Fibroblast of skin of right quadriceps (primary cell): ENCODE results near the gene IL36A.
A peak's percentile ranks its signal among the peaks of the same experiment; 100 is the strongest.

Experiments used
- DNase-seq: peaks from one replicate; pipeline ENCODE4 v3.0.0-alpha.2; 2013

IL36A gene

DNA sequence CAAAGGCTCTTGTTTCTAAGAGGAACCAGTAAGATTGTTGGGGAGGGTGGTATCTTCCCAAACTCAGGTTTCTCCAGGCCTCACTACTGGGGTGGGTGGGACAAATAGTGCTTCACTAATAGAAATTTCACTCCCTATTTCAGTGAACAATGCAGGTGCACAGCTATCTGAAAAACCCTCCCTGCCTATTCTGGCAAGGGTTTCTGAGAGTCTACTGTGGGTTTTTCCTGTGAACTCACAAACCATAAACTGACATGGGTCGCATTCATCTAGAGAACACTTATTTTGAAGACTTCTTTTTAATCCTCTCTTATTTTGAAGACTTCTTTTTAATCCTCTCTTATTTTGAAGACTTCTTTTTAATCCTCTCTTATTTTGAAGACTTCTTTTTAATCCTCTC, 4.4 kb downstream of the IL36A start:
- DNase-seq = no peak

DNA sequence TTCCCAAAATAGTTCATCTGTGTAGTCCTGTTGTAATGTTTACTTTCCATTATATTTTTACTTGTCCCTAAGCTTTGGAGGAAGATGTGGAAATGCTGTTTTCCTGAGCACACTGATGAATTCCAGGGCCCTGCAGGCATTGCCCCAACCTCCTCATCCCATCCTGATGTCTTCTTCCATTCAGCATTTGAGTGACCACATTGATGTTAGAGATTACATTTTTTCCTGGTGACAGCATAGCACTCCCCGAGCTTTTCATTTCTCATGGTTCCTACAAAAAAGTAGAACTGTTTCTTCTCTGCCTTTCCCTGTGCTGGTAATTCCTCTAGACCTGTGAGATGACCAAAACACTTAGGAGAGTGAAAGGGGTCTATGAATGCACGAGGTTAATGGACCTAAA, 4.8 kb downstream of the IL36A start:
- DNase-seq = peak; percentile 3

DNA sequence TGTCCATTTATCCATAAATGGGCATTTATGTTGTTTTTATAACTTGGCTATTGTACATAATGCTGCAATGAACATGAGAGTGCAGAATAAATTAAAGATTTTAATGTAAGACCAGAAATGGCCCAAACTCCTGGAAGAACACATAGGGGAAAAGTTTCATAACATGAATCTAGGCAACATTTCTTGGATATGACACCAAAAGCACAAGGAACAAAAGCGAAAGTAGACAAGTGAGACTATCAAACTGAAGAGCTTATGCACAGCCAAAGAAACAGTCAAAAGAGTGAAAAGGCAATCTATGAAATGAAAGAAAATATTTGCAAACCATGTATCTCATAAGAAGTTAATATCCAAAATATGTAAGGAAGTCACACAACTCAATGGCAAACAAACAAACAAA, 5.8 kb downstream of the IL36A start:
- no peak for DNase-seq

DNA sequence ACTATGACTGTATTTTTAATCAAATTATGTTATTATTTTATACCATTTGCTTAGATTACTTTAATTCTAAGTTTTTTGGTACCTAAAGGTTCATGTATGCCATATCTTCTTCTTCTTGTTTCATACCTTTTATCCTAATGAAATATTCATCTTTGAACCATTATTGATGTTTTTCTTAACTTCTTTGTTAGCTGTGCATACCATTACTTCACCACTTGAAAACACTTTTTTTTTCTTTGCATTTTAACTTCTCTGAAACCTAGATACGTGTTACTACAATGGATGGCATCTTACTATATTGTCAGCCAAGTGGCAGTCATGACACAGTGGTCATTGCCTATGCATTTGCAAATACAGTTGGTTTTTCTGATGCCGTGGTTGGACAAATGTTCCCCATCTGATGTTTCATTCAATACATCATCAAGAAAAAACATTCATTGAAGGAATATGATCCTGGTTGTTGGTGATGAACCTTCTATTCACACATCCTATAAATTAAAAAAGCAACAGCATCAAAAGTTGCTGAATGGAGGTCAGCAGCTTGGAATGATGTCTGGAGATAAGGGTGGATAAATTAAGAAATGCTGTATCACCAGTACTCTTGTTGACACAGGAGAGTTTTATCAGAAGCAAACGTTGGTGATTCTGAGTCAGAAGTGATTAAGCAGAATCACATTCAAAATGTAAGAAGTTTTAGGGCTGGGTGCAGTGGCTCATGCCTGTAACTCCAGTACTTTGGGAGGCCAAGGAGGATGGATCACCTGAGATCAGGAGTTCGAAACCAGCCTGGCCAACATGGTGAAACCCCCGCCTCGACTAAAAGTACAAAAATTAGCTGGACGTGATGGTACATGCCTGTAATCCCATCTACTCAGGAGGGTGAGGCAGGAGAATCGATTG, 7.4 kb downstream of the IL36A start:
- DNase-seq = no peak

DNA sequence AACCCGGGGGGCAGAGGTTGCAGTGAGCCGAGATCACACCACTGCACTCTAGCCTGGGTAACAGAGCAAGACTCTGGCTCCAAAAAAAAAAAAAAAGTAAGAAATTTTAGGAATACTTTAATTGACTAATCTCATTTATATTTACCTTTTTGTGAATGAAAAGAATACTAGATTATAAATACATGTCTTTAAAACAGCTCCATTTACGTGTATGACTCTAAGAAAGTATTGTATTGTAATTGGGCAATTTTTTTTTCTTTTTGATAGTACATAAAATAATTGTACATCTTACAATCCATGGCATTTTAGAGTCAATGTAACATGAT, 8.0 kb downstream of the IL36A start:
- no peak for DNase-seq

DNA sequence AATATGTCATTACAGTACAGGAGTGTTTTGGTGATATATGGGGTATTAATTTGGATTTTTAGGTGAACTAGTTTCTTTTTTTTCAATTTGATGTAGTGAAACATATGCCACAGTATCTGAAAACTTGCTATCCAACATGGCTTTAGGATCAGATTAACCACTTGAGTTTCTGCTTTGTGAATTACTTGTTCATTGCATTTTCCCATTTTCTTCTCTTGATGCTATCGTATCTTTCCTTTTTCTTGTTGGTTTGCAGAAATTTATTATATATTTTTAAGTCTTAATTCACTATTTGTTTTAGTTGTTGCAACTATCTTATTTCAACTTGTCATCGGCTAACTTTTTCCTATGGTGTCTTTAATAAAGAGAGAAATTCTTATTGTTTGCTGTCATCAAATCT, 8.8 kb downstream of the IL36A start:
- DNase-seq = no peak

DNA sequence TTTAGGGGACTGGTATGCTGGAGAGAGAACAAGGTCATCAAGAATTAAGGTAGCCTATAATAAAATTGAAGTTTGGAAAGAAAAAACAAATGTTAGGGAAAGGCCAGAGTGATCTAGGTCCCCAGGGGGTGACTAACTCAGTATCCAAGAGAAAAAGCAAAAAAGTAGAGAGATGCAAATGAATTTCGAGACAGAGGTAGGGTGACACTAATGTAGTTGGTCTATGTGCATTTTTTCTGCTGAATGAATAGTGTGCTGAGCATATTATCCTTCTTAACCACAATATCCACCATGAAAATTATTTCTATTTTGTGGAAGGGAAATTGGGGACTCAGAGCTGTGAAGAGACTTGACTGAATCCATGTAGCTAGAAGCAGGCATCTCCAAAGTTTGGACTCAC, 9.8 kb downstream of the IL36A start:
- DNase-seq = no peak

DNA sequence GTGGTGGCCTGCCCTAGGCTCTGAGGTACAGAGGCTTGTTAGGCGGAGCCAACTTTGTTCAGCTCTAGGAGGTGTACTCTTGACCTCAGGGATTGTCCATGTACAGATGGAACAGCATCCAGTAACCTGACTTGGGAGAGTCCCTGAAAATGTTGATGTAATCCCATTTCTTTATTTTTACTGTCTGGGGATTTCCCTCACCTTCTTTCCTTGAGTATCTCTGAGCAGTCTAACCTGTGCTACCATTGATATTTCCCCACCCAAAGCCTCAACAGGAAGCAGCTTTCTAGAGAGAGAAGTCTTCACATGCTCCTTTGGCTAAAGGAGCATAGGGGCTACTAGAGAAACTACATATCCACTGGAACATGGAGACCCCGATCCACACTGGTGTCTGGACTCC, 10.4 kb downstream of the IL36A start:
- no peak for DNase-seq

DNA sequence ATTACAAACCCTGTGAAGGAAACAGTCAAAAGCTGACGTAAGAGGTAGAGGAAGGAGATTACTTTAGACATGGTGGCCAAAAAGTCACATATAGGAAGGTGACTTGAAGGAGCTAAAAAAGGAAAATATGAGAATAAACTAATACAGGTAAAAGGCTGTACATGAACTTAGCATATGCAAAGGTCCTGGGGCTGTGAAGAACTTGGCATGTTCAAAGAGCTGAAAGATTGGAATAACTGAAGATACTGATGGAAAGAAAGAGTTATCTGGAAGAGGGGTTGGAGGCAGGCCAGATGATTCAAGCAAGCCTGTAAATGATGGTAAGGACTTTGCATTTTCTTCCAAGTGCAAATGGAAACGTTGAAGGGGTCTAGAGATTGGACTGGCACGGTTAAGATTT, 13.2 kb downstream of the IL36A start:
- DNase-seq = no peak

DNA sequence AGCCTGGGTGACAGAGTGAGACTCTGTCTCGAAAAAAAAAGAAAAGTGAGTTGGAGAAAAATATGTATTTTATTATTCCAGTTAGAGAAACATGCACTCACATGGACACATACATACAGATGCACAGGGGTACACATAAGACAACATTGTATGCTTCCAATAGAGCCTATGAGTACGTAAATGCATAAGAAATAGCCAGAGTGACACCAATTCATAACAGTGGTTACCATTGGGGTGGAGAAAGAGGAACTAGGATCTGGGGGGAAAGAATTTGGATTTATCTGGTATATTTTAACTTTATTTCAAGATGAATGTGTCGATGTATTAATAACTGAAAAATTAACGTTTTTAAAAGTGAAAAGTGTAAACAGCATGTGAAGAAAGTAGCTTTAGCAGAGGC, 16.1 kb downstream of the IL36A start:
- no peak for DNase-seq

DNA sequence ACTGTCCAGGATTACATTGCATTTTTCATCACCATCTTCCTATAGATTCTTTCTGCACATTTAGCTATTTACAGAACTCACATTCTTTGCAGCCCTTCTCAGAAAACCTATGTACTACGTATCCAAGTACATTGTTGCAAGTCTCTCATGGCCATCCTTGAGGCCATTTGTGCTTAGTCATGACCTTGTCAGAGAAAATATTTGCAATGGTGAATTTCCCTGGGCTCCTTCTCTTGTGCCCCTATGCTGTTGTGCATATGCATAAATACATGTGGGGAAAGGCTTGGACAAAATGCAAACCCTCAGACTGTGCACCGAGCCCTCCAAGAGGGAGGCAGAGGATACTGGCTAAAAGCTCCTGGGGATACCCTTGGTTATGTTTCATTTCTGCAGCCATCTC, 19.5 kb downstream of the IL36A start:
- DNase-seq = no peak

DNA sequence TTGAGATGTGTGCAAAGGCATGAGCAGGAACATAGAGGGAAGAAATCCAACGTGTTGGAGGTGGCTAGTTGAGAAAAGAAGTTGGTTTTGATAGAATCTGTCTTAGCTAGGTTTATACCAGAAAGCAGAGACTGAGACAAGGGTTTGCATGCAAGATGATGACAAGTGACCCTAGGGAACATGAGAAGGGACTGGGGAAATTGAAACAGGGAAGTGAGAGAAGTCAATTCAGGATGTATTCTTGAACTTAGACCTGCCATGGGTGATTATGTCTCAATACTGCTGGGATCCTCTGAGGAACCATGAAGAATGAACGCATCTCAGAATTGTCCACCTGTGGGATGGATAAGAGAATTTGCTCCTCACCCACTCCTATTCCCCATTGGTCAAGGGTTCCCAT, 20.5 kb downstream of the IL36A start:
- DNase-seq = no peak

DNA sequence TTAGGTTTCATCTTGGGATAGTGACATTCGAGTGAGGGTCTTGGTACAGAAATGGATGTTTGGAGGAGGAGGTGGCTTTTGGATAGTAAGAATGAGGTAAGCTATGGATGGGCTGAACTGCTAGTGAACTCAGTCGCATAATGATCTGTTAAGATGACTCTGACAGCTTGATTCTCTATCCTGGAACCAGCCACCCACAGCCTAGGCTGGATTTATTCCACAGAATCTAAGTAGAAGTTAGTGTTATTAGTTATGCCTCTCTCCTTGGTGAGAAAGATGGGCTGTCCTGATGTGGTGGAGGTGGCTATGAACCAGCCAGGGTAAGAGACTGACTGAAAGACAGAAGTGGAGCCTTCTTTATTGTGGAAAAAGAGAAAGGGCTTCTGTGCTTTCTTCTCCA, 22.4 kb downstream of the IL36A start:
- no peak for DNase-seq

DNA sequence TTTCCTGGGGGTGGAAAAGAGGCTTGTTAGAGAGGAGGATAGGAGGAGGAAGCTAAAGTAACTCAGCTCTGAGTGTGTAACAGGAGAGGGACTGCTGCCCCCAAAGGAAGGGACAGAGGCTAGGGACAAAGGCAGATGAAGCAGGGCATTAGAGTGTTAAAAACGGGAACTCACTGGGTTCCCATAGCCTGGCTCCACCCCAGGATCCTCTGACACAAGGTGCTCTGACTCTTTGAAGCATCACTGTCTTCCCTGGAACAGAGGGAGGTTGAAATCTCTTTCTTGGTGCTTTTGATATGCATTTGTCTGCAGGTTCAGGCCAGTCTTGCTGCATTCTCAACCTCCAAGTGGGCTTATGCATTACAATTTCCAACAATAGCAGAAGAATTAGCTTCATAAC, 22.9 kb downstream of the IL36A start:
- DNase-seq = no peak

DNA sequence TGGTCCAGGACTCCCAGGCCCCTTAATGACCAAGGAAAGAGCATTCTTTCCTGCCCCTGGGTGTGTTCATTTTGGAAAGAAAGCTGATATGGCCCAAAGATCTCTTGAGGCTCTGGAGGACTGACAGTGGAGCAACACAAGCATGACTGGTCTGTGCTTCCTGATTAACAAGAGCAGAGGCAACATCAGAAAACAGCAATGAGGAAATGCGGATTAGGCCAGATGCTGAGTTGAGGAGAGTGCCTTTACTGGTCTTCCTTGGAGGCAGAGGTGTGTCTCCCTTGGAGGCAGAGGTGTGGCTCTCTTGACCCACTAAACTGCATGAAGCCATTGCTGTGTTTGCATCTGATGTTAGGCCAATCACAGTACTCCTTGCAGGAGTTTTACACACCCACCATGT, 27.5 kb downstream of the IL36A start:
- DNase-seq = no peak

DNA sequence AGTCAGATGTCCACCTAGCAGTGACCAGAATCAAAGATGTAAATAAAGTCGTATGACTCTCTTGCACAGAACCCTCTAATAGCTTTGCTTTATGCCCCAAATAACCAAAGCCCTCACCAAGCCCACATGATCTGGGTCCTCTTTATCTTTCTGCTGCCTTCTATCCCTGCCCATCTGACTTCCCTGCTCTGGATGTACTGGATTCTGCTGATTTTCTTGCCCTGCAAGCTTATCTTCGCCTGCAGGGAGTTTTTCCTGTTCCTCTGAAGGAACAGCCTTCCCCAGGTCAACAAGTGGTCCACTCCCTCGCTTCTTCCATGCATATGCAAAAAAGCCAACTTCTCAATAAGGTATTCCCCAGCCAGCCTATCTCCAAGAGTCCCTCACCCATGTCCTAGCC, 28.8 kb downstream of the IL36A start:
- DNase-seq = no peak

DNA sequence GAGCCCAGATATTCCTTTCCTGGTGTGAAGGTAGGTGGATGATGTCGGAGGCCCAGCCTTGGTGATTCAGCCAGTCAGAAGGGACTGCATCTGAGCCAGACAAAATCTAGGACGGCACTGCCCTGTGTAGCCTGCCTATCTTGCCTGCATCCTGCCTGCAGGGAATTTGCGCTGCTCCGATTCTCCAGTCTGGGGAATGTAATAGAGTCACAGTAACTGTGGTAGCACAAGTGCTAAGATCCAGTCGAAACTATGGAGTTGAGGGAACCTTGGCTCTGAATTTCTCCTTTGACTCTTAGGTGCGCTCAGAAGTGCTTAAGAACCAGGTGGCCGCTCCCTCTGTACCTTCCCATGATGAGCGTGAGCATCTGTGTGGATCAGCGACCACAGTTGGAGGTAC, 31.5 kb downstream of the IL36A start:
- DNase-seq = no peak

DNA sequence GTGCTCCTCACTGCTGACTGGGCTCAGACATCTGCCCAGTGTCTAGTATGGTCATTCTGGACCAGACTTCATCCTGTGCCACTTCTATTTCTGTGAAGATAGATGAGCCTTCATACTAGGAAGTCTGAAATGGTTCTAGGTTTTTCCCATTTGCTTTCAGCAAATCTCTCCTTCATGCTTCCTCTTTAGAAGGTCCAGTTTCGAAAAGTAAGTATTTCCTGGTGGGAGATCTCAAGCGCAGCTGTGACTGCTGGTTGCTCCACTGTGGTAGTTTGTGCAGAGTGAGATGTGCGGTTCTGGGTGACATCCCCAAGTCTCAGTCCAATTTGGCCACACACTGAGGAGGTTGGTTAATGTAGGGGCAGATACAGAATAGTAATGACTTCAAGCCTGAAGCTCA, 33.0 kb downstream of the IL36A start:
- DNase-seq = no peak

DNA sequence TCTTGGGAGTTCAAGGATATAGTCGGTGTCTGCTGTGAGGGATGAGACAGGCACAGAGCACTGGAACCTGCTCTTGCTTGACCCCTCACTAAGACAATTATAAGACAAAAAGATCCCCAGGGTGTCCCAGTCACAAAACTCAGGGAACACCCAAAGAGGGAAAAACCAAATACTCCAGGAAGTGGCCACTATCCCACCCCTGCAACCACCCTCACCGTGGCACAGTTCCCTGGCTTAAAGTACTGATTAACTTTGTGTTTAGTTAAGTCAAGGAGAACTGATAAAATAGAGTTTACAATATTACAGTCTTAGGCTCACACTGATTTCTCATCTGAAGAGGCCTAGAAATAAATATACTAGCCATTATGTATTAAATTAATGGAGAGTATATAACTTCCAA, 33.9 kb downstream of the IL36A start:
- DNase-seq = no peak

DNA sequence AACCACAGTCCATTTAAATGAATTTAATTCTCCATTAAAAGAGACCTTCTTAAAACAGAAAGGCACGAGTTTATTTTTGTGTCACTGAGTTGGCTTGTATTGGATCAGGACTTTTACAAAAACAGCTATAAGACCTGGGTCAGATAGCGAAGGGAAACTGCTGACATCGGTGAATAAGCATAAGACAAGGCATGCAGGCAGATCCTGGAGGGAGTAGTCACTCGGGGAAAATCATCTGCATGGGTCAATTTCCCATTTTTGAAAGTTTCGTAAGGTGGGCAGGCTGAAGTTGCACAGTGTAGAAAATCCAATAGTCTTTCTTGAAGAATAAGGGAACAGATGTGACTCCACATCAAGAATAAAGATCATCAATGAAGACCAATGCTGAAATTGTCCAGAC, 34.5 kb downstream of the IL36A start:
- no peak for DNase-seq

DNA sequence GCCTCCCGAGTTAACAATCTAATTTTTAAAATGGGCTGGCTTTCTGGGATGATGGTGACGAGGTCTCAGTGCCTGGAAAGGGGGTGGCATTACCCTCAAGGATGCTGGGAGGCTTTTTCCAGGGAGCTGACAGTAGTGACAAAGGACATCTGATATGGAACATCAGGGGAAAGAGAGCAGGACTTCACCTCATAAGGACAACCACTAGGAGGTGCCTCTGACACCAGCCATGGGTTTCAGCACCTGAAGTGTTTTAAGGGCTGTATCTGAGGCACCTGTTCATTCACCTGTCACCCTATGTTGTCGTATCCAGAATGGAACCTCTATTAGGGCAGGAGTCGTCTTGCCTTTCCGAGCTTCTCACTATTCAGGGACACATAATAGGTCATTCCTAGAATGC, 36.6 kb downstream of the IL36A start:
- DNase-seq = no peak

DNA sequence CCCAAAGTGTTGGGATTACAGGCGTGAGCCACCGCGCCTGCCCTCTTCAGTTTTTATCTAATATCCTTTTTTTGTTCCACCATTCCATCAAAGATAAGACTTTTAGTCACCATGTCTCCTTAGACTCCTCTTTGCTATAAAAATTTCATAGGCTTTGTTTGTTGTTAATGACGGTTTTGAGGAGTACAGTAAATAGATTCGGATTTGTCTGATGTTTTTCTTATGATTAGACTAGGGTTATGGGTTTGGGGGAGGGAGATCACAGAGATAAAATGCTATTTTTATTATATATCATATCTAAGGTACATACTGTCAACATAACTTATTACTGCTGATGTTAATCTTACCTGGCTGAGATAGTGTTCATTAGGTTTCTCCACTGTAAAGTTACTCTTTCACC, 41.2 kb downstream of the IL36A start:
- DNase-seq = no peak

DNA sequence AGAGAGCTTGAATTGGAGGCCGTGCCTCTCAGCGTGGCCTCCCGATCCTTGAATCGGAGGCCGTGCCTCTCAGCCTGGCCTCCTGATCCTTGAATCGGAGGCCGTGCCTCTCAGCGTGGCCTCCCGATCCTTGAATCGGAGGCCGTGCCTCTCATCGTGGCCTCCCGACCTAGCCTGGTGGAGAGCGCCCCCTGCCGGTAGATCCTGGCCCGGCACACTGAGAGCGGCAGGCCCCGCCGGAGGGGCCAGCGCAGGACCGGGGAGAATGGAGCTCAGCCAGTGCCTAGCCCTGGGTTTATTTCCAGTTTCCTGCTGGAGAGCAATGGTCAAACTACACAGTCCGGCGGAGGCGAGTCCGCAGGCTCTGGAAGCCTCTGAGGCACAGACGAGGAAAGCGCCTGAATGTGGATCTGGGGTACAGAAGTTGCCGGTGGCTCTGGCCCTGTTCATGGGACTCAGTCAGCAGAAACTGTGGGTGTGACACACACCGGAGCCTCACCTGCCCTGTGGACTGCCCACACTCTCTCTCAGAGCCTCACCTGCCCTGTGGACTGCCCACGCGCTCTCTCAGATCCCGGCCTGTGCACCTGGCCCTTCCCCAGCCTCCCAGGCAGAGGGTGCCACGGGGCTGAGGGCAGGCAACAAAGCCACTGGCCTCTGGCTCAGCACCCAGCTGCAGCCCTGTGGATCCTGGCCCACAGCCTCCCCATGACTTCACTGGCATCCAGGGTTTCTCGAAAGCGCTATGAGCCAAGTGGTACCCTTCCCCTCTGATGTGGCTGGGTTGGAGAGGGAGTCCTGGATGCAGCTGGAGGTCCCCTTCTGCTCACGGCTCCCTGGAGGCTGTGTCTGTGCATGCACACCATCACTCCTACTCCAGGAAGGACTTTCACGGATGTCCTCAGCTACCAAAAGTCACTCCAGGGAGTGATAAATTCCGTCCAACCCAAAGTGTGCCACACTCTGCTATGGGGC, 45.9 kb downstream of the IL36A start:
- no peak for DNase-seq

DNA sequence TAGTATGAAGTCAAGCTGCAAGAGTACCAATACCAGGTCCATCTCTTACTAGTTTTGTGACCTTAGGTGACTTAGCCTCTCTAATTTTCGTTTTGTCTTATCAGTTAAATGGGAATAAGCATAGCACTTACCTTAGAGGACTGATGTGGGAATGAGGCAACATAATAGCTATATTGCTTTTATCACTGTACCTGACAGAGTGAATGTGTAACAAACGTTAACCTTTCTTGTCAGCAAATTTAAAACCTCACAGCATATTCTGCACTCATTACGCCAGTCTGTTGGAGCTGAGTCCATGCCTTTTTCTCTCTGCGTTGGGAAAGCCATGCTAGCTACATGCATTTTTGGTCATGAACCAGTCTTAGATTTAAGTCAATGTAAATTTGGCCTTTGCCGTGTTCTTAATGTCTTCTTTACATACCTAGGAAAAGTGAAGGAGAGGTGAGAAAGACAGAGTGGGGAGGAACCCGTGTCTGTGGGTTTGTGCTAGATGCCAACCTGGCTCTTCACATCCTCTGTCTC, 47.2 kb downstream of the IL36A start, which contains the start of gene IL36B:
Gene IL36B, minus strand, starts transcription at position 472 of the 522 bp plus-strand sequence.
- no peak for DNase-seq
